ENCODE measurements around the gene CFC1B.
"Not testable (repeated sequence)": the region's sequence is repeated elsewhere in the genome, so short reads cannot be mapped to it uniquely, and the experiment has no call there.

- not testable (repeated sequence) for TF ChIP-seq RNF2 (IDR thresholded peaks at IDR 0.05; ENCODE audit: borderline replicate concordance, low read depth); PHF8 (IDR thresholded peaks at IDR 0.05; ENCODE audit: borderline replicate concordance, low read depth); ZFP36 (IDR thresholded peaks at IDR 0.05; ENCODE audit: borderline replicate concordance, partially characterized antibody); POLR2A (IDR thresholded peaks at IDR 0.05; ENCODE audit: low read length); CTCF (IDR thresholded peaks at IDR 0.05); RFX5 (IDR thresholded peaks at IDR 0.05)
Observed at GRCh38 chr2:130510807-130511746, 9.9 kb upstream of the CFC1B start.

All from A549 (cell line).